GM12875 (cell line): ENCODE results near the gene TNFRSF13B.

Source experiments
- H3K4me3 ChIP-seq: one replicate; pipeline ENCODE4 v1.5.1; 2011; ENCODE audit warnings: low read depth, low read length, control low read depth
- CTCF ChIP-seq: IDR thresholded peaks from 2 replicates; pipeline ENCODE4 v1.5.1; 2011; ENCODE audit warnings: low read depth, mild to moderate bottlenecking, control low read depth, inconsistent platforms, low read length, moderate library complexity, borderline replicate concordance; ENCODE audit not compliant: insufficient read depth

Gene TNFRSF13B

DNA sequence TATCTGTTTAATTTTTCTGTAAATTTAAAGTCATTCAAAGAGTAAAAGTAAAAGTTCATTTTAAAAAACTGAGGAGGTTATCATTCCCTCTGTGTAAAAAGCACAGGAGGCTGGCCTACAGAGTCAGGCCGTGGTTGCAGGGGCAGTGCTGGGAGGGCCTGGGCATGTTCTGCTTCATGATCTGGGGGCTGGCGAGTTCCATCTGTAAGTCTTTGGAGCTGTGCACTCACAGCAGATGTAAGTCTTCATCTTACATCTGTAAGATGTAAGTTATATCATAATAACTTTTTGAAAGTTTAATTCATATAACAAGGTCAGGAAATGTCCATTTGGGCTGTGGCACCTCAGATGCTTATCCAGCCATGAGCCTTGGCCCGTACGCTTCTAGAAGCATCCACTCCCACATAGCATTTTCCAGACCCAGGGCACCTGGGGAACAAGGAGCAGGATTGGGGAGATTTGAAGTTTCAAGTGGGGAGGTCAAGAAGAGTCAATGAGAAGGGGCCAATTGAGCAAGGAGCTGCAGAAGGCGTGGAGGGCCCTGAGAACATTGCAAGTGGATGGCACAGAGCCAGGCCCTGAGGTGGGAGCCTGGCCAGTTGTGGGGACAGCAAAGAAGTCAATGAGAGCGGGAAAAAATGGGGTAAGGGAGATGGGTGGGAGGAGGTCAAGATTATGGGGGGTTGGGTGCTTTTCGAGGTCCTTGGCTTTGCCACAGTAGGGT is 54.1 kb downstream of the TNFRSF13B start:
- H3K4me3 ChIP-seq: no peak overlapping the region
- TF ChIP-seq CTCF: no peak

- no peak for TF ChIP-seq CTCF
- H3K4me3 ChIP-seq: no peak overlapping the region
These were observed 55.4 kb downstream of the TNFRSF13B start for GRCh38 chr17:16916557-16916920.

DNA sequence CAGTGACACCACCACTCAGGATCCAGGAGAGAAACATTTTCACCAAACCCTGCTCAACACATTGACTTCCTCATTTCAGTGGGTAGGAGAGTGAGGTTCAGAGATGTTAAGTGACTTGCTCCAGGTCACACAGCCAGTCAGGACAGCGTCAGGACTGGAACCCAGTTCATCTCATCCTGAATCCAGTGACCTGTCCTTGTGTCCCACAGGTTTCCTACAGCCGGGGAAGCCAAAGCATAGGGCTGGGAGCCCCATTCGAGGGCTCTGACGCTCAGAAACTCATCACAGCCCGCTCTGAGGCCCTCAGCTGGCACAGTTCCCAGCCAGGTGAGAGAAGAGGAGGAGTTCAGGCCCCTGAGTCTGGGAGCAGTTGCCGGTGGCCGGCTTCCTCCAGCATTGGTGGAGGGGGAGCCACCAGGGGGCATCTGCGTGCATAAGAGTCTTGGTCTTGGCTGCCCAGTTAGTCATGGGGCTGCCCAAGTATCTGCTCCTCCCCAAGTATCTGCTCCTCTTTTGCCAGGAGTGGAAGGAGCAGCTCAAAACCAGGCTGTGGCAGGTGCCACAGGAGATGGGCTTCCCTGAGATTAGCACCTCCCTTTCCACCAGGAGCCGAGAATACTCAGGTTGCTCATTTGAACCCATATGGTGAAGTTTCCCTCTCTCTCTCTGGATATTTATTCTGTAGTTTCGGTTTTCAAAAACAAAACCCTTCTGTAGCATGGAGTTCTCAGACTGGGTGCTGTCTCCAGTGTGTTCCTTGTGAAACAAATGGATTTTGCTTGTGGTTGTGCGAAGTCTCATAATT is 56.0 kb downstream of the TNFRSF13B start:
- no peak overlapping the region for H3K4me3 ChIP-seq
- TF ChIP-seq CTCF: peak; percentile 84

- no peak overlapping the region for H3K4me3 ChIP-seq
- no peak for TF ChIP-seq CTCF
These were observed 58.5 kb downstream of the TNFRSF13B start for GRCh38 chr17:16913463-16913862.

GRCh38 chr17:16912021-16912962 is 59.6 kb downstream of the TNFRSF13B start:
- no peak for TF ChIP-seq CTCF
- H3K4me3 ChIP-seq: no peak overlapping the region

DNA sequence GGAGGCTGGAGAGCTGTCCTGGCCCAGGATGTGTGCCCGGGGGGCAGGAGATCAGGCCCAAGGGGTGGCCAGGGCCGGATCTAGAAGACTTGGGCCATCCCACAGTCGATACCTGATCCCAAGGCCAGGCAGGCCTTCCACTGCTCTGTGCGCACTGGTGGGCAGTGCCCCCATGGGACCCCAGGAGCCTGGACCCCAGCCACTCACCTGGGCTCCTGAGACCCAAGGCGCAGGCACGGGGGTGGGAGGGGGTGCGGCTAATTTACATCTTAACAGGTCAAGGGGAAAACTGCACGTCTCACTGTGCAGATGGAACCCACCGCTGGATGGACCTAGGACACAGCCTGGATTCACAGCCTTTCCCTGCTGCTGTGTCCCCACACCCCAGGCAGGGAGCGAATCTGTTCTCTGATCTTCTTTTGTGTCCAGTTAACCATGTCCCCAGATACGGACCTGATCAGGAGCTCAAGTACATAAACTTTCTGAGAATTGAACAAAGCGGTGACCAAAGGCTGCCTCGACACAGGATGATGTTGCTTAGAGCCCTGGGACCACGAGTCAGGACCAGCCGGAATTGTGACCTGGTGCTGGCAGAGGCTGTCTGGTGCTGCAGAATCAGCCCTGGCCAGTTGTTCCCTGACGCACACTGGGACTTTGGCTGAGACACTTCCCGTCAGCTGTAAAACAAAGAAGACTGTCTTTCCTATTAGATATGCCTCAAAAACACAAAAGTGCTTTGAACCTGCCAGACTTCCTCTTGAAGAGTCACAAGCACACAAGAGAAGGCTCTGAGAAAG is 60.6 kb downstream of the TNFRSF13B start:
- TF ChIP-seq CTCF: no peak
- H3K4me3 ChIP-seq: no peak overlapping the region
